Measurements from ENCODE around the gene BDH1.
"Not testable (repeated sequence)": the region's sequence is repeated elsewhere in the genome, so short reads cannot be mapped to it uniquely, and the experiment has no call there.

Gene BDH1

GRCh38 chr3:197520311-197521276, 35.2 kb downstream of the BDH1 start:
- DNase-seq: no peak

GRCh38 chr3:197519801-197520211, 36.0 kb downstream of the BDH1 start:
- DNase-seq: no peak

GRCh38 chr3:197518881-197519421, 36.8 kb downstream of the BDH1 start:
- DNase-seq: peak; percentile 15

- not testable (repeated sequence) for DNase-seq
Measured at GRCh38 chr3:197517922-197518683, 37.7 kb downstream of the BDH1 start.

GRCh38 chr3:197516890-197517606, 38.7 kb downstream of the BDH1 start:
- not testable (repeated sequence) for DNase-seq

GRCh38 chr3:197516517-197516889, 39.3 kb downstream of the BDH1 start:
- DNase-seq: peak; percentile 83

- DNase-seq: no peak
Measured at GRCh38 chr3:197514786-197515355, 40.9 kb downstream of the BDH1 start.

- no peak for DNase-seq
Measured at GRCh38 chr3:197513953-197514785, 41.6 kb downstream of the BDH1 start.

- no peak for DNase-seq
Measured at GRCh38 chr3:197512691-197513571, 42.8 kb downstream of the BDH1 start.

GRCh38 chr3:197511853-197512635, 43.7 kb downstream of the BDH1 start:
- DNase-seq: no peak

GRCh38 chr3:197511130-197511529, 44.6 kb downstream of the BDH1 start:
- peak; percentile 57 for DNase-seq

- DNase-seq: no peak
Measured at GRCh38 chr3:197510642-197511018, 45.1 kb downstream of the BDH1 start.

GRCh38 chr3:197508924-197509775, 46.6 kb downstream of the BDH1 start:
- no peak for DNase-seq

- DNase-seq: no peak
Measured at GRCh38 chr3:197508461-197508860, 47.3 kb downstream of the BDH1 start.

- DNase-seq: no peak
Measured at GRCh38 chr3:197508051-197508451, 47.7 kb downstream of the BDH1 start.

- DNase-seq: no peak
Measured at GRCh38 chr3:197507541-197507940, 48.2 kb downstream of the BDH1 start.

- DNase-seq: no peak
Measured at GRCh38 chr3:197507081-197507480, 48.7 kb downstream of the BDH1 start.

GRCh38 chr3:197505796-197506548, 49.8 kb downstream of the BDH1 start:
- DNase-seq: no peak

Data from HCEC 1CT (cell line).